ENCODE measurements around the gene LHCGR. TPM values are rescaled to one million over a fixed set of nuclear protein-coding genes. Genes with fewer than 3 reads are reported as not detected.

Gene LHCGR
- total RNA-seq, 1 experiment from 2014 or later: 0.31 TPM

- TF ChIP-seq ARID4B (CRISPR knock-in tag; IDR thresholded peaks at IDR 0.05; ENCODE audit: borderline replicate concordance) (no peak), HMGXB4 (CRISPR knock-in tag; IDR thresholded peaks at IDR 0.05) (no peak), ZNF263 (CRISPR knock-in tag; IDR thresholded peaks at IDR 0.05; ENCODE audit: low read depth) (no peak), CBFB (CRISPR knock-in tag; IDR thresholded peaks at IDR 0.05; ENCODE audit: low read depth) (no peak), ETV6 (CRISPR knock-in tag; IDR thresholded peaks at IDR 0.05) (no peak), OVOL2 (CRISPR knock-in tag; IDR thresholded peaks at IDR 0.05; ENCODE audit: borderline replicate concordance) (no peak), MAX (CRISPR knock-in tag; IDR thresholded peaks at IDR 0.05) (no peak)
These were observed 81.9 kb downstream of the LHCGR start (continued) for GRCh38 chr2:48673581-48673980.

- H3K9me3 Mint-ChIP-seq: peaks cover 10% of the 10 kb centered on the region
- no peak overlapping the region for H3K27ac Mint-ChIP-seq
- ChIA-PET POLR2A (no interaction called here), CTCF (no interaction called here)
- H3K27me3 Mint-ChIP-seq (ENCODE audit: low read depth): no peaks in the 10 kb centered on the region
- DNase-seq (ENCODE audit: low spot score) (no peak), ATAC-seq (no peak)
- no peak overlapping the region for H3K4me3 Mint-ChIP-seq
- no peaks in the 10 kb centered on the region for H3K4me1 Mint-ChIP-seq
- H3K36me3 Mint-ChIP-seq: no peaks in the 10 kb centered on the region
- TF ChIP-seq ZSCAN18 (CRISPR knock-in tag; IDR thresholded peaks at IDR 0.05) (no peak), E2F5 (CRISPR knock-in tag; IDR thresholded peaks at IDR 0.05) (no peak), ATF2 (CRISPR knock-in tag; IDR thresholded peaks at IDR 0.05; ENCODE audit: borderline replicate concordance, low read depth) (no peak), NFE2L1 (CRISPR knock-in tag; IDR thresholded peaks at IDR 0.05) (no peak), RORB (CRISPR knock-in tag; IDR thresholded peaks at IDR 0.05) (no peak), FOXP4 (CRISPR knock-in tag; IDR thresholded peaks at IDR 0.05) (no peak), RELA (CRISPR knock-in tag; IDR thresholded peaks at IDR 0.05; ENCODE audit: borderline replicate concordance) (no peak), MXD4 (CRISPR knock-in tag; IDR thresholded peaks at IDR 0.05; ENCODE audit: borderline replicate concordance) (no peak), ZNF219 (CRISPR knock-in tag; IDR thresholded peaks at IDR 0.05; ENCODE audit: borderline replicate concordance) (no peak), TEAD1 (CRISPR knock-in tag; IDR thresholded peaks at IDR 0.05) (no peak), ZNF396 (CRISPR knock-in tag; IDR thresholded peaks at IDR 0.05; ENCODE audit: borderline replicate concordance) (no peak), ATF1 (CRISPR knock-in tag; IDR thresholded peaks at IDR 0.05) (no peak), ZNF281 (CRISPR knock-in tag; IDR thresholded peaks at IDR 0.05) (no peak), FOXJ3 (CRISPR knock-in tag; IDR thresholded peaks at IDR 0.05; ENCODE audit: borderline replicate concordance) (no peak), ZNF317 (CRISPR knock-in tag; IDR thresholded peaks at IDR 0.05; ENCODE audit: borderline replicate concordance, low read depth) (no peak)
These were observed 86.5 kb downstream of the LHCGR start for GRCh38 chr2:48668992-48669391.
